ENCODE data around the gene NUDT3. TPM values are rescaled to one million over a fixed set of nuclear protein-coding genes. Genes with fewer than 3 reads are reported as not detected.

The NUDT3 gene
- total and polyA plus RNA-seq, 9 of the 15 experiments (the other 6 are each of a cell fraction or from before 2014, with no cell fraction given), result 5.4 to 81.2 (median 56.4) TPM

- TF ChIP-seq PRDM10 (IDR thresholded peaks at IDR 0.05; ENCODE audit: partially characterized antibody), result peak; percentile 48
- no peak for TF ChIP-seq ZNF239 (CRISPR knock-in tag; IDR thresholded peaks at IDR 0.05)
- TF ChIP-seq PKNOX1 (IDR thresholded peaks at IDR 0.05), result peak; percentile 78
- TF ChIP-seq KLF13 (tag; IDR thresholded peaks at IDR 0.05; ENCODE audit: borderline replicate concordance, low read depth), result peak; percentile 51; the same call in 1 of the 2 replicates
- peak; percentile 39; the same call in 1 of the 2 replicates for TF ChIP-seq CBX5 (IDR thresholded peaks at IDR 0.05; ENCODE audit: borderline replicate concordance, low read depth)
- TF ChIP-seq TRIM28 (IDR thresholded peaks at IDR 0.05), result 0 out of 2 replicates have a peak, but pooled peaks have one; percentile 15
- peak; percentile 51; the same call in 1 of the 2 replicates for TF ChIP-seq ESRRA (IDR thresholded peaks at IDR 0.05; ENCODE audit: borderline replicate concordance, low read depth)
- TF ChIP-seq PRMT5 (CRISPR knock-in tag; IDR thresholded peaks at IDR 0.05), result no peak
- TF ChIP-seq PHB (CRISPR knock-in tag; IDR thresholded peaks at IDR 0.05), result 0 out of 2 replicates have a peak, but pooled peaks have one; percentile 87
- TF ChIP-seq ZNF277 (CRISPR knock-in tag; IDR thresholded peaks at IDR 0.05; ENCODE audit: borderline replicate concordance), result no peak
- peak; percentile 65 for TF ChIP-seq NFYB (IDR thresholded peaks at IDR 0.05; ENCODE audit: extremely low read depth, insufficient read length)
- peak; percentile 81 for TF ChIP-seq POLR2B (IDR thresholded peaks at IDR 0.05; ENCODE audit: low read depth, partially characterized antibody)
- TF ChIP-seq ARID2 (IDR thresholded peaks at IDR 0.05), result peak; percentile 14; the same call in 1 of the 2 replicates
- no peak for TF ChIP-seq ZNF518B (CRISPR knock-in tag; IDR thresholded peaks at IDR 0.05)
These were observed 143.6 kb downstream of the NUDT3 start, which contains the start of gene SMIM29 (continued) for GRCh38 chr6:34248727-34249468.
